Measurements from ENCODE around the gene DHRS12.
"Not testable (repeated sequence)": the region's sequence is repeated elsewhere in the genome, so short reads cannot be mapped to it uniquely, and the experiment has no call there.

The DHRS12 gene

GRCh38 chr13:51827254-51827653 is 23.3 kb upstream of the DHRS12 start:
- no peak for DNase-seq (ENCODE audit: low read depth)

GRCh38 chr13:51826606-51827005 is 22.6 kb upstream of the DHRS12 start:
- DNase-seq (ENCODE audit: low read depth) = no peak

- no peak for DNase-seq (ENCODE audit: low read depth)
These were observed 21.8 kb upstream of the DHRS12 start for GRCh38 chr13:51825681-51826254.

GRCh38 chr13:51825165-51825592 is 21.2 kb upstream of the DHRS12 start:
- DNase-seq (ENCODE audit: low read depth) = no peak

- not testable (repeated sequence) for DNase-seq (ENCODE audit: low read depth)
These were observed 20.7 kb upstream of the DHRS12 start for GRCh38 chr13:51824712-51825111.

- DNase-seq (ENCODE audit: low read depth) = no peak
These were observed 19.9 kb upstream of the DHRS12 start for GRCh38 chr13:51823863-51824262.

GRCh38 chr13:51823359-51823758 is 19.4 kb upstream of the DHRS12 start:
- no peak for DNase-seq (ENCODE audit: low read depth)

- no peak for DNase-seq (ENCODE audit: low read depth)
These were observed 18.3 kb upstream of the DHRS12 start for GRCh38 chr13:51822106-51822815.

GRCh38 chr13:51821606-51822005 is 17.6 kb upstream of the DHRS12 start:
- no peak for DNase-seq (ENCODE audit: low read depth)

GRCh38 chr13:51820016-51820597 is 16.1 kb upstream of the DHRS12 start:
- no peak for DNase-seq (ENCODE audit: low read depth)

- no peak for DNase-seq (ENCODE audit: low read depth)
These were observed 15.6 kb upstream of the DHRS12 start for GRCh38 chr13:51819544-51819943.

- no peak for DNase-seq (ENCODE audit: low read depth)
These were observed 15.0 kb upstream of the DHRS12 start for GRCh38 chr13:51818781-51819511.

GRCh38 chr13:51818276-51818675 is 14.3 kb upstream of the DHRS12 start:
- no peak for DNase-seq (ENCODE audit: low read depth)

- no peak for DNase-seq (ENCODE audit: low read depth)
These were observed 13.8 kb upstream of the DHRS12 start for GRCh38 chr13:51817717-51818116.

- no peak for DNase-seq (ENCODE audit: low read depth)
These were observed 12.8 kb upstream of the DHRS12 start for GRCh38 chr13:51816604-51817249.

GRCh38 chr13:51815848-51816247 is 11.9 kb upstream of the DHRS12 start:
- no peak for DNase-seq (ENCODE audit: low read depth)

GRCh38 chr13:51814825-51815650 is 11.1 kb upstream of the DHRS12 start:
- no peak for DNase-seq (ENCODE audit: low read depth)

- DNase-seq (ENCODE audit: low read depth) = no peak
These were observed 10.1 kb upstream of the DHRS12 start for GRCh38 chr13:51814071-51814470.

GRCh38 chr13:51811920-51812451 is 8.0 kb upstream of the DHRS12 start:
- no peak for DNase-seq (ENCODE audit: low read depth)

- DNase-seq (ENCODE audit: low read depth) = no peak
These were observed 7.1 kb upstream of the DHRS12 start for GRCh38 chr13:51811046-51811445.

GRCh38 chr13:51808811-51809210 is 4.8 kb upstream of the DHRS12 start:
- DNase-seq (ENCODE audit: low read depth) = no peak
